H9 (cell line): ENCODE data around the gene BICDL1. TPM values are rescaled to one million over a fixed set of nuclear protein-coding genes. Genes with fewer than 3 reads are reported as not detected.

Source experiments
- DNase-seq: peaks from one replicate; pipeline ENCODE4 v3.0.0-alpha.2; 2017
- H2AFZ ChIP-seq: one replicate; pipeline ENCODE4 v1.6.1; 2013; ENCODE audit warnings: mild to moderate bottlenecking, low read length, control low read depth, moderate library complexity
- H2AK5ac ChIP-seq: 2 replicates; pipeline ENCODE4 v1.6.1; 2013; ENCODE audit warnings: low read length, control low read depth, mixed read lengths; ENCODE audit not compliant: insufficient read length
- H2BK120ac ChIP-seq: one replicate; pipeline ENCODE4 v1.6.1; 2013; ENCODE audit warnings: low read depth, mild to moderate bottlenecking, low read length, control low read depth, inconsistent platforms; ENCODE audit not compliant: poor library complexity, severe bottlenecking
- H2BK12ac ChIP-seq: 2 replicates; pipeline ENCODE4 v1.6.1; 2013; ENCODE audit warnings: low read length, control low read depth, mixed read lengths, low read depth; ENCODE audit not compliant: insufficient read length
- H2BK15ac ChIP-seq: 2 replicates; pipeline ENCODE4 v1.6.1; 2013; ENCODE audit warnings: low read depth, low read length, control low read depth
- H2BK20ac ChIP-seq: one replicate; pipeline ENCODE4 v1.6.1; 2013; ENCODE audit warnings: low read depth, mild to moderate bottlenecking, low read length, control low read depth, inconsistent platforms; ENCODE audit not compliant: poor library complexity, severe bottlenecking
- H2BK5ac ChIP-seq: 2 replicates; pipeline ENCODE4 v1.6.1; 2013; ENCODE audit warnings: low read length, control low read depth, mixed read lengths; ENCODE audit not compliant: insufficient read length
- H3K14ac ChIP-seq: 2 replicates; pipeline ENCODE4 v1.6.1; 2013; ENCODE audit warnings: low read length, control low read depth; ENCODE audit not compliant: insufficient read depth
- H3K18ac ChIP-seq: 2 replicates; pipeline ENCODE4 v1.6.1; 2013; ENCODE audit warnings: low read depth, mild to moderate bottlenecking, mixed read lengths, low read length, control low read depth; ENCODE audit not compliant: insufficient read length
- H3K23ac ChIP-seq: 2 replicates; pipeline ENCODE4 v1.6.1; 2013; ENCODE audit warnings: low read length, control low read depth, mixed read lengths, low read depth; ENCODE audit not compliant: insufficient read length
- H3K23me2 ChIP-seq: 2 replicates; pipeline ENCODE4 v1.6.1; 2013; ENCODE audit warnings: low read depth, mild to moderate bottlenecking, mixed read lengths, low read length, control low read depth; ENCODE audit not compliant: insufficient read length, poor library complexity, severe bottlenecking
- H3K27ac ChIP-seq: 2 replicates; pipeline ENCODE4 v1.5.1; 2013; ENCODE audit warnings: low read length, control low read depth, mixed read lengths, low read depth; ENCODE audit not compliant: insufficient read length
- H3K27me3 ChIP-seq: 2 replicates; pipeline ENCODE4 v1.6.1; 2013; ENCODE audit warnings: low read length, control low read depth, inconsistent platforms; ENCODE audit not compliant: insufficient read depth
- H3K4ac ChIP-seq: 2 replicates; pipeline ENCODE4 v1.6.1; 2013; ENCODE audit warnings: low read depth, mild to moderate bottlenecking, control low read depth, inconsistent platforms, low read length, moderate library complexity
- H3K4me1 ChIP-seq: 2 replicates; pipeline ENCODE4 v1.6.1; 2013; ENCODE audit warnings: low read length, control low read depth, inconsistent platforms; ENCODE audit not compliant: insufficient read depth
- H3K4me2 ChIP-seq: 2 replicates; pipeline ENCODE4 v1.6.1; 2013; ENCODE audit warnings: low read length, control low read depth, mixed read lengths; ENCODE audit not compliant: insufficient read length, insufficient read depth
- H3K56ac ChIP-seq: 2 replicates; pipeline ENCODE4 v1.6.1; 2013; ENCODE audit warnings: low read depth, mild to moderate bottlenecking, mixed read lengths, low read length, control low read depth; ENCODE audit not compliant: insufficient read length
- H3K79me1 ChIP-seq: 2 replicates; pipeline ENCODE4 v1.6.1; 2013; ENCODE audit warnings: low read depth, mild to moderate bottlenecking, moderate library complexity, low read length, control low read depth, inconsistent platforms; ENCODE audit not compliant: insufficient read depth, poor library complexity, severe bottlenecking
- H3K79me2 ChIP-seq: 2 replicates; pipeline ENCODE4 v1.6.1; 2013; ENCODE audit warnings: low read length, control low read depth, inconsistent platforms; ENCODE audit not compliant: insufficient read depth
- H3K9ac ChIP-seq: 2 replicates; pipeline ENCODE4 v1.6.1; 2013; ENCODE audit warnings: low read length, control low read depth, mixed read lengths; ENCODE audit not compliant: insufficient read length; ENCODE audit errors: extremely low read depth
- H3K9me3 ChIP-seq: one replicate; pipeline ENCODE4 v1.6.1; 2013; ENCODE audit warnings: low read depth, low read length, inconsistent platforms; ENCODE audit not compliant: control insufficient read depth
- H3T11ph ChIP-seq: one replicate; pipeline ENCODE4 v1.6.1; 2013; ENCODE audit warnings: mild to moderate bottlenecking, low read length, control low read depth, inconsistent platforms
- H4K20me1 ChIP-seq: one replicate; pipeline ENCODE4 v1.6.1; 2013; ENCODE audit not compliant: control insufficient read depth, insufficient read length, insufficient read depth
- H4K5ac ChIP-seq: 2 replicates; pipeline ENCODE4 v1.6.1; 2013; ENCODE audit warnings: low read depth, mild to moderate bottlenecking, mixed read lengths, low read length, control low read depth; ENCODE audit not compliant: insufficient read length
- H4K8ac ChIP-seq: replicated peaks from 2 replicates; pipeline ENCODE4 v1.6.1; 2013; ENCODE audit warnings: low read length, control low read depth, mixed read lengths, low read depth; ENCODE audit not compliant: insufficient read length
- H4K91ac ChIP-seq: 2 replicates; pipeline ENCODE4 v1.6.1; 2013; ENCODE audit warnings: low read depth, mild to moderate bottlenecking, moderate library complexity, mixed read lengths, low read length, control low read depth; ENCODE audit not compliant: insufficient read length
- H3K27ac Mint-ChIP-seq, 3 experiments: 2 replicates in 2 of 3; 3 replicates in 1 of 3; pipeline ENCODE4 v1.8.0; 2020 to 2021; ENCODE audit warnings: mixed read lengths in 3 of 3, mild to moderate bottlenecking in 1 of 3, moderate library complexity in 1 of 3
- H3K27me3 Mint-ChIP-seq: 2 replicates; pipeline ENCODE4 v1.8.0; 2021; ENCODE audit warnings: low read depth, mild to moderate bottlenecking, moderate library complexity, mixed read lengths
- H3K36me3 Mint-ChIP-seq, 3 experiments: 2 replicates in 2 of 3; 3 replicates in 1 of 3; pipeline ENCODE4 v1.8.0; 2020 to 2021; ENCODE audit warnings: low read depth in 3 of 3, mixed read lengths in 3 of 3; ENCODE audit not compliant: insufficient read depth in 1 of 3
- H3K4me1 Mint-ChIP-seq, 2 experiments: 2 replicates each; pipeline ENCODE4 v1.8.0; 2020; ENCODE audit warnings: mixed read lengths in 2 of 2
- H3K4me3 Mint-ChIP-seq, 2 experiments: 2 replicates in 1 of 2; 3 replicates in 1 of 2; pipeline ENCODE4 v1.8.0; 2020 to 2021; ENCODE audit warnings: mild to moderate bottlenecking in 2 of 2, mixed read lengths in 2 of 2, moderate library complexity in 1 of 2
- H3K9me3 Mint-ChIP-seq, 2 experiments: 2 replicates in 1 of 2; 3 replicates in 1 of 2; pipeline ENCODE4 v1.8.0; 2020; ENCODE audit warnings: mild to moderate bottlenecking in 2 of 2, mixed read lengths in 2 of 2, moderate library complexity in 1 of 2
- WGBS: extraction: QIAGEN DNeasy Blood & Tissue Kit; methylation state at CpG from one replicate; pipeline ENCODE4 v1.1.7; 2013; ENCODE audit warnings: missing lambda C conversion rate, low lambda C conversion rate, mixed read lengths; ENCODE audit not compliant: insufficient read length; ENCODE audit errors: extremely low coverage; 5-methylcytosine and 5-hydroxymethylcytosine counted together
- total RNA-seq: library from RNA; stranded (reverse); gene quantifications from 2 replicates; pipeline ENCODE4 v1.2.1, GENCODE V29; 2021
- TF ChIP-seq, protein P1 (sequence below): fragments of 200-600 bp; sonication (generic); conservative IDR thresholded peaks from 3 replicates; pipeline ENCODE4 v1.8.0; 2021; ENCODE audit warnings: antibody characterized with exemption, mild to moderate bottlenecking

Gene BICDL1
- total RNA-seq, 1 experiment from 2014 or later = 13.8 TPM

GRCh38 chr12:120115692-120116440 lies 126.8 kb downstream of the BICDL1 start:
- Histone ChIP-seq H3T11ph (no peak overlapping the region), H3K56ac (peak overlapping the region; percentile 80), H4K91ac (no peak overlapping the region), H2AK5ac (no peak overlapping the region), H3K9me3 (no peaks in the 10 kb centered on the region), H3K4me1 (peaks cover 6% of the 10 kb centered on the region), H3K14ac (no peak overlapping the region), H4K20me1 (peaks cover 3% of the 10 kb centered on the region), H3K18ac (peak overlapping the region; percentile 61), H3K79me1 (peaks cover 2% of the 10 kb centered on the region), H3K4ac (no peak overlapping the region), H2BK20ac (no peak overlapping the region), H2AFZ (no peak overlapping the region), H3K23me2 (peaks cover 10% of the 10 kb centered on the region), H3K4me2 (peak overlapping the region; percentile 85), H2BK12ac (no peak overlapping the region), H4K8ac (no peak overlapping the region), H3K23ac (peak overlapping the region; percentile 24), H3K27ac (no peak overlapping the region), H2BK15ac (no peak overlapping the region), H3K79me2 (peaks cover 22% of the 10 kb centered on the region; the same call in 1 of the 2 replicates), H3K27me3 (no peaks in the 10 kb centered on the region), H2BK5ac (no peak overlapping the region), H4K5ac (no peak overlapping the region), H3K9ac (peak overlapping the region; percentile 89), H2BK120ac (no peak overlapping the region)
- H3K36me3 Mint-ChIP-seq = peaks cover 10 to 34% (median 16%) of the 10 kb centered on the region in 3 experiments
- no CpG with 5 or more reads among the region's 31 CpGs for WGBS
- H3K9me3 Mint-ChIP-seq = no peaks in the 10 kb centered on the region; a peak in 1 of 5 replicates
- H3K27ac Mint-ChIP-seq = peak overlapping the region in 2 of 3 experiments; percentile 45 to 95; a peak in 4 of 7 replicates
- peak; percentile 67 for DNase-seq
- no peaks in the 10 kb centered on the region; the same call in 1 of the 2 replicates for H3K27me3 Mint-ChIP-seq
- TF ChIP-seq, protein P1, sequence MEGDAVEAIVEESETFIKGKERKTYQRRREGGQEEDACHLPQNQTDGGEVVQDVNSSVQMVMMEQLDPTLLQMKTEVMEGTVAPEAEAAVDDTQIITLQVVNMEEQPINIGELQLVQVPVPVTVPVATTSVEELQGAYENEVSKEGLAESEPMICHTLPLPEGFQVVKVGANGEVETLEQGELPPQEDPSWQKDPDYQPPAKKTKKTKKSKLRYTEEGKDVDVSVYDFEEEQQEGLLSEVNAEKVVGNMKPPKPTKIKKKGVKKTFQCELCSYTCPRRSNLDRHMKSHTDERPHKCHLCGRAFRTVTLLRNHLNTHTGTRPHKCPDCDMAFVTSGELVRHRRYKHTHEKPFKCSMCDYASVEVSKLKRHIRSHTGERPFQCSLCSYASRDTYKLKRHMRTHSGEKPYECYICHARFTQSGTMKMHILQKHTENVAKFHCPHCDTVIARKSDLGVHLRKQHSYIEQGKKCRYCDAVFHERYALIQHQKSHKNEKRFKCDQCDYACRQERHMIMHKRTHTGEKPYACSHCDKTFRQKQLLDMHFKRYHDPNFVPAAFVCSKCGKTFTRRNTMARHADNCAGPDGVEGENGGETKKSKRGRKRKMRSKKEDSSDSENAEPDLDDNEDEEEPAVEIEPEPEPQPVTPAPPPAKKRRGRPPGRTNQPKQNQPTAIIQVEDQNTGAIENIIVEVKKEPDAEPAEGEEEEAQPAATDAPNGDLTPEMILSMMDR = no peak
- peak overlapping the region; percentile 89 to 91 for H3K4me3 Mint-ChIP-seq
- peaks cover 34% of the 10 kb centered on the region in 2 experiments for H3K4me1 Mint-ChIP-seq
